AG09309 (cell line): ENCODE measurements around the gene PRPF40B.
"Not testable (repeated sequence)": the region's sequence is repeated elsewhere in the genome, so short reads cannot be mapped to it uniquely, and the experiment has no call there.

Source experiments
- DNase-seq: peaks from one replicate; pipeline ENCODE4 v3.0.0-alpha.2; 2010; ENCODE audit warnings: low read depth
- H3K4me3 ChIP-seq: 2 replicates; pipeline ENCODE4 v1.5.1; 2011; ENCODE audit warnings: mild to moderate bottlenecking, low read depth, low read length, moderate library complexity; ENCODE audit not compliant: control insufficient read depth
- CTCF ChIP-seq: IDR thresholded peaks from 2 replicates; pipeline ENCODE4 v1.5.1; 2011; ENCODE audit warnings: mild to moderate bottlenecking, low read depth, low read length, inconsistent platforms; ENCODE audit not compliant: insufficient read depth, control insufficient read depth; ENCODE audit errors: missing control alignments

The PRPF40B gene

GRCh38 chr12:49609875-49610154 is 13.5 kb upstream of the PRPF40B start:
- no peak for DNase-seq
- no peak overlapping the region for H3K4me3 ChIP-seq
- TF ChIP-seq CTCF: no peak

- DNase-seq: not testable (repeated sequence)
Observed at GRCh38 chr12:49610785-49611184, 12.6 kb upstream of the PRPF40B start.

GRCh38 chr12:49612210-49612609 is 11.2 kb upstream of the PRPF40B start:
- no peak overlapping the region for H3K4me3 ChIP-seq
- no peak for TF ChIP-seq CTCF
- no peak for DNase-seq

More at GRCh38 chr12:49610785-49611184, 12.6 kb upstream of the PRPF40B start:
- H3K4me3 ChIP-seq: not testable (repeated sequence)

GRCh38 chr12:49615725-49616124 is 7.6 kb upstream of the PRPF40B start:
- no peak for TF ChIP-seq CTCF

GRCh38 chr12:49616533-49617219 is 6.7 kb upstream of the PRPF40B start:
- no peak overlapping the region for H3K4me3 ChIP-seq
- no peak for TF ChIP-seq CTCF
- DNase-seq: no peak

More at GRCh38 chr12:49615725-49616124, 7.6 kb upstream of the PRPF40B start:
- DNase-seq: no peak
- H3K4me3 ChIP-seq: no peak overlapping the region

GRCh38 chr12:49618576-49618975 is 4.8 kb upstream of the PRPF40B start:
- TF ChIP-seq CTCF: no peak
- no peak overlapping the region for H3K4me3 ChIP-seq
- DNase-seq: no peak

- no peak for DNase-seq
- no peak overlapping the region for H3K4me3 ChIP-seq
- TF ChIP-seq CTCF: no peak
Observed at GRCh38 chr12:49619286-49619685, 4.1 kb upstream of the PRPF40B start.
